Measurements from ENCODE around the gene SELL. TPM values are rescaled to one million over a fixed set of nuclear protein-coding genes. Genes with fewer than 3 reads are reported as not detected.

The SELL gene
- total and polyA plus RNA-seq, 2 of the 8 experiments (the other 6 are each of a cell fraction or from before 2014, with no cell fraction given) = not detected

- peaks cover 0 to 3% (median 0%) of the 10 kb centered on the region in 4 experiments; a peak in 3 of 7 replicates for H3K27me3 ChIP-seq (replicated peaks in 1 of 4; ENCODE audit: control insufficient read depth in 3 of 4, extremely low read depth in 1 of 4, insufficient read depth in 3 of 4, low read length in 3 of 4)
- CTCF ChIA-PET (ENCODE audit: partially characterized antibody) = interaction anchor here (0.7 to 2.7 kb wide), 6 partner anchors 13 to 120 kb away, joined by 3 to 9 read pairs (median 4); no protein-coding TSS in a partner anchor
- H3K27ac ChIP-seq (ENCODE audit: low read depth, low read length) = no peak overlapping the region
- H3K56ac ChIP-seq (replicated peaks; ENCODE audit: insufficient read length, low read depth, low read length) = no peak overlapping the region
- no peak overlapping the region for H3K4me3 ChIP-seq (ENCODE audit: extremely low read depth in 1 of 4, insufficient read depth in 2 of 4, low read depth in 3 of 4, low read length in 4 of 4)
- H2AK5ac ChIP-seq (ENCODE audit: low read depth, low read length) = no peak overlapping the region
- H4K91ac ChIP-seq (replicated peaks; ENCODE audit: insufficient read length, low read length) = no peak overlapping the region
- H2BK15ac ChIP-seq (ENCODE audit: low read length) = no peak overlapping the region
- H4K8ac ChIP-seq (ENCODE audit: extremely low read depth, insufficient read depth, low read length) = no peak overlapping the region
- H4K5ac ChIP-seq (ENCODE audit: insufficient read length, low read depth, low read length) = no peak overlapping the region
- no peaks in the 10 kb centered on the region for H3K79me1 ChIP-seq (ENCODE audit: low read depth, low read length)
- POLR2A ChIA-PET (ENCODE audit: partially characterized antibody) = no interaction called here
- no peaks in the 10 kb centered on the region for H3K79me2 ChIP-seq (ENCODE audit: control insufficient read depth in 1 of 2, insufficient read depth in 2 of 2, low read length in 2 of 2)
- no peak overlapping the region for H3K9ac ChIP-seq (replicated peaks in 1 of 4; ENCODE audit: extremely low read depth in 1 of 4, low read depth in 3 of 4, low read length in 3 of 4)
- H2BK5ac ChIP-seq (ENCODE audit: low read depth, low read length) = no peak overlapping the region
- H3K9me3 ChIP-seq (ENCODE audit: insufficient read depth in 2 of 2, low read depth in 1 of 2, low read length in 1 of 2) = no peaks in the 10 kb centered on the region
- no peak overlapping the region for H3K14ac ChIP-seq (ENCODE audit: insufficient read length)
- H3K23ac ChIP-seq (ENCODE audit: insufficient read length) = no peak overlapping the region
- H2BK120ac ChIP-seq (replicated peaks; ENCODE audit: low read depth, low read length) = no peak overlapping the region
- FAIRE-seq (no peak), DNase-seq (ENCODE audit: low read depth in 1 of 2, low spot score in 2 of 2) (no peak)
- no peak overlapping the region for H3K4me2 ChIP-seq (ENCODE audit: insufficient read depth in 1 of 2, low read depth in 2 of 2, low read length in 2 of 2)
- no peak overlapping the region for H3K4ac ChIP-seq (replicated peaks; ENCODE audit: insufficient read length, low read depth, low read length)
- 78% methylated on average over 3 of the region's 3 CpGs; no CpG with 5 or more reads in 1 of the 2 experiments for whole genome bisulfite sequencing, 2 experiments (ENCODE audit: extremely low coverage in 1 of 2, insufficient coverage in 1 of 2, insufficient read length in 1 of 2, insufficient replicate concordance in 2 of 2, low coverage in 1 of 2, low lambda C conversion rate in 2 of 2, missing lambda C conversion rate in 1 of 2)
- no peak overlapping the region for H3K18ac ChIP-seq (ENCODE audit: extremely low read depth, low read length)
- H2BK12ac ChIP-seq (ENCODE audit: low read depth, low read length) = no peak overlapping the region
- H4K20me1 ChIP-seq (replicated peaks in 1 of 2; ENCODE audit: control insufficient read depth in 1 of 2, insufficient read depth in 2 of 2, low read length in 2 of 2) = no peaks in the 10 kb centered on the region
- no peaks in the 10 kb centered on the region for H3K4me1 ChIP-seq (replicated peaks in 1 of 4; ENCODE audit: control insufficient read depth in 3 of 4, insufficient read depth in 4 of 4, low read length in 3 of 4)
- no peak overlapping the region for H2AFZ ChIP-seq (ENCODE audit: low read length)
- H3K23me2 ChIP-seq (ENCODE audit: low read depth, low read length) = no peaks in the 10 kb centered on the region
- no peaks in the 10 kb centered on the region for H3K36me3 ChIP-seq (ENCODE audit: control insufficient read depth in 2 of 4, insufficient read depth in 4 of 4, low read length in 3 of 4)
- H2BK20ac ChIP-seq (ENCODE audit: low read length) = no peak overlapping the region
- TF ChIP-seq JUN (IDR thresholded peaks at IDR 0.05; ENCODE audit: low read depth, low read length) (no peak), HDAC2 (IDR thresholded peaks at IDR 0.05; ENCODE audit: borderline replicate concordance in 1 of 2, low read depth in 2 of 2, low read length in 2 of 2) (no peak), ASH2L (IDR thresholded peaks at IDR 0.05; ENCODE audit: low read length) (no peak), RBBP5 (IDR thresholded peaks at IDR 0.05; ENCODE audit: borderline replicate concordance, low read depth, low read length) (no peak), CEBPB (IDR thresholded peaks at IDR 0.05; ENCODE audit: low read depth, low read length) (no peak), SP2 (IDR thresholded peaks at IDR 0.05; ENCODE audit: low read length) (no peak), SP4 (IDR thresholded peaks at IDR 0.05; ENCODE audit: low read length) (no peak), POLR2AphosphoS5 (IDR thresholded peaks at IDR 0.05; ENCODE audit: low read depth, low read length) (no peak), YY1 (IDR thresholded peaks at IDR 0.05; ENCODE audit: low read depth, low read length) (no peak), BCL11A (IDR thresholded peaks at IDR 0.05; ENCODE audit: low read depth in 2 of 2, low read length in 2 of 2) (no peak), CTBP2 (IDR thresholded peaks at IDR 0.05; ENCODE audit: borderline replicate concordance, insufficient read depth, insufficient read length, low read length) (no peak), SIRT6 (IDR thresholded peaks at IDR 0.05; ENCODE audit: low read length) (no peak), CHD1 (IDR thresholded peaks at IDR 0.05; ENCODE audit: low read depth, low read length) (no peak), ATF3 (IDR thresholded peaks at IDR 0.05; ENCODE audit: insufficient read depth, low read depth, low read length) (no peak), TAF1 (IDR thresholded peaks at IDR 0.05; ENCODE audit: low read depth, low read length) (no peak)
Measured at GRCh38 chr1:169699707-169700106, 11.7 kb downstream of the SELL start.

Measured in H1 (cell line).